ENCODE measurements around the gene ENTPD1.
"Not testable (repeated sequence)": the region's sequence is repeated elsewhere in the genome, so short reads cannot be mapped to it uniquely, and the experiment has no call there.

Gene ENTPD1

DNA sequence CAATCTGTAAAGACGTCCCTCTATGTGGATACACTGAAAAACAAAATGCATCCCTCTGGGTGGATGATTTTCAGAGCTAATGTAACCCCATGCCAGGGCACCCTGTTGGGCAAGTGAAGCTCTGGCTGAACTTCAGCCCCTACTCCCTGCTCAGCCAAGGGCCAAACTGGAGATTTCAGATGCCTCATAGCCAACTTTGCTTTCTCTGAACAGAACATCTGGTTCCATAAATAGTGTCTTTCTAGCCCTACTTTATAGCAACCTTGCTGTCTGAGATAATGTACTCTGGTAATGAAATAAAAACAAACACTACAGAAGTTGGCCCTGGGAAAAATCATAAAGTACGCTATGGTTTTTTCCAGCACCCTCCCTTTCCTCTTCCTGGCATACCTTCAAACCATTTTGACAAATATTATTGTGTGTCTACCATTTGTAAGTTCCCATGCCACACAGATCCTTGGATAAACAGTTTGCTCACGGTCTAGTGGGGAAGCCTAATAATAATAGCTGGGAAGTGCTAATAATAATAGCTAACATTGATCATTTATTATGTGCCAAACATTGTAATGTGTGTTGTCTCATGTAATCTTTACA is 3.4 kb downstream of the ENTPD1 start:
- DNase-seq, result no peak

DNA sequence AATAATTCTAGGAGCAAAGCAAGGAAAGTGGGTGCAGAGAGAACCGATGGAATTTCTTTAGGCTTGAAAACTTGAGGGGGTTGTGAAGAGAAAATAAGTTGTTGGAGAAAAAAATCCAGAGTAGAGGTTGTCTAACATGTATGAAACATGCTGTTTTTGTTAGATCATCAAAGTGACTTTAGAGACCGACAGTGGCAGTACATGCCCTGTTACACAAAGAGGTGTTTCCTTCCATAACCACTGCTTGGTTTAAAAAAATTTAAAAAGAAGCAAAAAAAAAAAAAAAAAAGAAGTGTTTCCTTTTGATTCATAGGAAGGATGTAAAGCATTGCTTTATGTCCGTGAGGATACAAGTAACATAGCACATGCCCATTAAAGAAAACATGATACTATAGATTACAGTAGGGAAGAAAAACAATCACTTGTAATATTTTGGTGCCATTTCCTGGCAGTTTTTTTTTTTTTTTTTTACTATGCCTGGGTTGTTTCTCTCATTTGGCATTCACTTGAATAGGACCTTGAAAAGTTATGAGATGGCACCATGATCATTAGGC is 6.1 kb downstream of the ENTPD1 start:
- no peak for DNase-seq

DNA sequence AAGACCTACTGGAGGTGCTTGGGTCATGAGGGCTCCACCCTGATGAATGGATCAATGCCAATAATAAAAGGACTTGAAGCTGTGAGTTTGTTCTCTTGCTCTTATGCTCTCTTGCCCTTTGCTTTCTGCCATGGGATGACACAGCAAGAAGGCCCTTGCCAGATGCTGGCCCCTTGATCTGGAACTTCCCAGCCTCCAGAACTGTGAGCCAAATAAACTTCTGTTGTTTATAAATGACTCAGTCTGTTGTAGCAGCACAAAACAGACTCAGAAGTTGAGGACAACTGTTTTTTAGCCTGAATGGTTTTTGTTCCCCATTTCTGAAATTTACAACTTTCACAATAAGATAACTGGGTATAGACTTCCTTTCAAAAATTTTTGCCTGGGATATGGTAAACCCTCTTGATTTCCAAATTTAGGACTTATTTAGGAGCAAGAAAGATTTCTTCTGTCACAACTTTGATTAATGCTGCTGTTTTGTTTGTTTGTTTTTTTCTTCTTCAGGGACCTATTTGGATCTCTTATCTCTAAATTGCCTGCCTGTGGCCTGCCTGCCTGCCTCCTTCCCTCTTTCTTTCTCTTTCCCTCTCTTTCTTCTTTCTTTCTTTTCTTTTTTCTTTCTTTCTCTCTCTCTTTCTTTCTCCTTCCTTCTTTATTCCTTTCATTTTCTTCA is 12.1 kb downstream of the ENTPD1 start:
- no peak for DNase-seq

DNA sequence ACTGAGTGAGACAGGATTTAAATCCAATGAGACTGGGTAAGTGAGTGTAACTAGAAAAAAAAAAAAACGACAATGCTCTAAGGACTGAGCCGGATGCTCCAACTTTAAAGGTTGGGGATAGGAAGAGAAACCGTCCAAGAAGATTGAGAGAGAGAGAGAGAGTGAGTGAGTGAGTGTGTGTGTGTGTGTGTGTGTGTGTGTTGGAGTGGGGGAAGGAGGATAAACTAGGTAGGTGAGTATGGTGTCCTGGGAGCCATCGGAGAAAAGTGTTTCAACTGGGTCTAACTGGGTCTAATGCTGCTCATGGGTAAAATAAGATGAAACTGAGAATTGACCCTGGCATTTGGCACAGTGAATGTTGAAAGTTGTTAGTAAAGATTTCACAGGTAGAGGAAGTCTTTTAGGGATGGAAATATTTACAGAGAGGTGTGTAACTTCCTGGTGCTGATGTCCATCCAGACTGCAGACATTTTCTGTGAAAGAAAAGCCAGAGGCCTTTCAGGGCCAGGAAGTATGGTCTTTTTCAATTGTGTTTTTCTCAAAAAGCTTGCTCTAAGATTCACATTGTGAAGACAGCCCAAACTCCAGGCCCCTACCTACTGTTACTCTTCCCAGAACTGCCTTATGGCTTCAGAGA is 14.2 kb downstream of the ENTPD1 start:
- no peak for DNase-seq

DNA sequence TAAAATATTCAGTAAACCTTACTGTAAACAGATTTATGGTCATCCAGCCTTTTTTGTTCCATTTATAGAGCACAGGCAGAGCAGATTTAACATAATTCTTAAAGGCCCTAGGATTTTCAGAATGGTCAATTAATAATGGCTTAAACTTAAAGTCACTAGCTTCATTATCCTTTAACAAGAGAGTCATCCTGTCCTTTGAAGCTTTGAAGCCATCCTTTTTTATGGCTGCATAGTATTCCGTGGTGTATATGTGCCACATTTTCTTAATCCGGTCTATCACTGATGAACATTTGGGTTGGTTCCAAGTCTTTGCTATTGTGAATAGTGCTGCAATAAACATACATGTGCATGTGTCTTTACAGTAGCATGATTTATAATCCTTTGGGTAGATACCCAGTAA is 17.5 kb downstream of the ENTPD1 start:
- DNase-seq, result not testable (repeated sequence)

DNA sequence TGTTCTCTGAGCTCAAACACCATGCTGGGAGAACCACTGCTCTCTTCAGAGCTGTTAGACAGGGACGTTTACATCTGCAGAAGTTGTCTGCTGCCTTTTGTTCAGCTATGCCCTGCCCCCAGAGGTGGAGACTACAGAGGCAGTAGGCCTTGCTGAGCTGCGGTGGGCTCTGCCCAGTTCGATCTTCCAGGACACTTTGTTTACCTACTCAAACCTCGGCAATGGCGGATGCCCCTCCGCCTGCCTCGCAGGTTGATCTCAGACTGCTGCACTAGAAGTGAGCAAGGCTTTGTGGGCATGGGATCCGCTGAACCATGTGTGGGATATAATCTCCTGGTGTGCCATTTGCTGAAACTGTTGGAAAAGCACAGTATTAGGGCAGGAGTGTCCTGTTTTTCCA is 21.7 kb downstream of the ENTPD1 start:
- not testable (repeated sequence) for DNase-seq

DNA sequence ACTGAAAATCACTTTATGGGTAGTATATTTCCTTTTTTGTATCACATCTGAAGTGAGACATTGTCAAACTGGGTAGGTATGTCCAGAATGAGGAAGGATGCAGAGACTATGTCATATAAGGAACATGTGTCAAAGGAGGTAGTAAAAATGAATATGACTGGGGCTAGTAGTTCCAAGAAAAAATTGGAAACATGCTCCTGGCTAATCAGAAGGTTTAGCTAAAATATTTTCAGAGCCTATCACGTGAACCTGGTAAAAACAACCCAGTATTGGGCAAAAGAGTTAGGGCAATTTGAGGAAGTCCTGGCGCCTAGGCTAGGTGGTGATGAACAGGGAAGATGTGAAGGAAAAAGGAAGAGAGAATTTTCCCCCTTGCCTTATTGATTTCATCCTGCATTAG is 26.4 kb downstream of the ENTPD1 start:
- no peak for DNase-seq

DNA sequence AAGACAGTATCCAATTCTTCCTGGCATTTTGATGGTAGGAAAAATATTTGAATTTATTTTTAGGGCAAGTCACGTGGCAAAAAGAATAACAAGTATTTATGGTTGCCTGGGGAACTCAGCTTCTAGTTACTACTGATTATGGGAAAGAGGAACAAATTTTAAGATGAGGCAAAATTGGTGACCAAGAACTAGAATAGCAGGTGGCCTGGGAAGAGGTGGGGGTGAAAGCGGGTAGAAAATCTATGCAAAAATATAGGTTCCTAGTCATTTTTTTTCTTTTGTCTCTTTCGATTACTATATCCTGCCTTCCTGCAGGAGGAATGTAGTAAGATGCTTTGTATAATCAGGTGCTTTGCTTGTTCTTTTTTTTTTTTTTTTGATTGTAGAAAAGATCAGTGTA is 27.8 kb downstream of the ENTPD1 start:
- DNase-seq, result no peak

DNA sequence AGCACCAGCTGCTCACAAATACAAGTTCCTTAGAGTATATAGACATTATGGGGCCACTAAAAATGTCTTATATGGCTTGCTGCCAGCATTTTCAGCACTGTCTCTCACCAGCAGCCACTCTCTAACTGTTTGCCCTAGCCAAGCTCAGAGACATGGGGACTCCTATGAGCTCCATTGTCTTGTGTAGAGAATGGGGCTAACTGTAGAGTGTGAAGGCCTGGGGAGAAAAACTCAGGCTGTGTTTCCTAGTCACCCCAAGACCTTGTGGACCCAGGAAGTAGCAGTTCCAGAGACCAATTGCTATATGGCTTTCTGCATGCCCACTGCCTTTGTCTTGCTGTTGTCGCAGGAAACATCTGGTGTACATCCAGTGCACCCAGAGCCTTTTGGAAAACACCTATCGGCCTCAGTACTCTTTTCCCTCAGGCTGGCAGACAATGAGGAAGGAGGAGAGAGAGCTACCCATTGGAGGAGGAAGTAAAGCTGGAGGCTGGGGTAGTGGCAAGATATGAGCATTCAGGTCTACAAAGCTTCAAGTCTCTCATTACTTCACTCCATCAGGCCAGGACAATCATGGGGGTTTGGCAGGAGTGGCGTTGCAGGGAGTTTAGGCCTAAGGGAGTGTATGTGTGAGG is 28.4 kb downstream of the ENTPD1 start:
- DNase-seq, result no peak

DNA sequence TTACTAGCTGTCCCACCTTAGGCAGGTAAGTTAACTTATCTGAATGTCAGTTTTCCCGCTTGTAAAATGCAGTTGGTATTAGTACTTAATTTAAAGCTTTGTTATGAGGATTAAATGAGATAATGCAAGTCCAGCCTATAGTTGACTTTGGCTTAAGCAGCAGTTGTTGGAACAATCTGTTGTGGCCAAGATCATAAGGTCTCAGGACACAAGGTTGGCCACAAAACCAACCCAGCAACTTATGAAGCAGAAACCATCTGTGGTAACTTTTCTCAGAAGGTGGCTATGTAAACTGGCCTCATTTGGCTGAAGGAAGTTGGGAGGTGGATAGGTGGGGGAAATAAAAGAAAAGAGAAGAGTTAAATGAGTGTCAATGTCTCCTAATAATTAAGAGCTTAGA is 29.4 kb downstream of the ENTPD1 start:
- DNase-seq, result no peak

DNA sequence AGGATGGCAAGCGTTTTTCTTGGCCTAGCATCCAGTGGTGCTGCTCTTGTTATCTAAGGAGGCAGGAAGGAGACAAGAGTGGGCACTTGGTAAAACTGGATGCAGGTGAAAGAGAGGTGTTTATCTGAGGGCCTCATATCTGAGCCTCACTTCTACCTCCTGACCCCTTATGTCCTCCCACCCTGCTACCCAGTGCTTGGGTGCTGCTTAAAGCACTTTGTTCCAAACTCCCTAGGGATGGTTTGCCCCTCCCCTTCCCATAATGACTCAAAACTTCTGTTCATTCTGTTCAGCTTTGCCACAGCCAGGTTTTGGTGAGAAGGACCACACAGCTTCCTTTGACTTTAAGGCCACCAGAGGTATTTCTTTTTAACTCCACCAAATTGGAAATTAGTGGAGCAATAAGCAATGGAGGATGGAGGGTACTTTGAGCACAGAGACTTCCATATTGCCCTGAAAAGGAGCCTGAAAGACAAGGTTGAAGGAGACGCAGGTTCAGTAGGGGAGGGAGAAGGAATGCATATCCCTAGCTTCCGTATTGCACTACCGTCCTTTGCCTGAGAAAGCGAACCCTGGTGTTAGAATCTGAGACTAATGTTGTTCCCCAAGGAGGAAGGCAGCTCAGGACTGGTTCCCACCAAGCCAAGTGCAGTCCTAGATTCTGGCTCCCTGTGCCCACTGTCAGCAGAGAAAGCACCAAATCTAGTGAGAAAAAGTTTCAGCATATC is 30.1 kb downstream of the ENTPD1 start:
- DNase-seq, result no peak

DNA sequence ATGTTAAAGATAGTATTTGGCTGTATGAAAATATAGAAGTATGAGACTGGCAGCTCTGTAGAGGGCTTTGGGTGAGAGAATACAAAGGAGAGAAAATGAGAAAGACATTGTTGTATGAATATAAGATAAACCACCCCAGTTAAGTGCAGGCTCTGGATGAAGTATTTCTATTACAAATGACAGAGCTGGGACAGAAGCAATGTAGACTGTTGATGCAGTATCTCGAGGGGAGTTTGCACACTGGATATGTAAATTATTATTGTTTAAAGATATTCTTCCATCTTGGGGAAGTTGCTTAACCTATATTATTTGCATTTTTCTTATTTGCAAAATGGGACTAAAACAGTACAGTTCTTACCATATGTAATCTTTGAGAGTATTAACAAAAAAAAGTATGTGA is 31.5 kb downstream of the ENTPD1 start:
- DNase-seq, result no peak

DNA sequence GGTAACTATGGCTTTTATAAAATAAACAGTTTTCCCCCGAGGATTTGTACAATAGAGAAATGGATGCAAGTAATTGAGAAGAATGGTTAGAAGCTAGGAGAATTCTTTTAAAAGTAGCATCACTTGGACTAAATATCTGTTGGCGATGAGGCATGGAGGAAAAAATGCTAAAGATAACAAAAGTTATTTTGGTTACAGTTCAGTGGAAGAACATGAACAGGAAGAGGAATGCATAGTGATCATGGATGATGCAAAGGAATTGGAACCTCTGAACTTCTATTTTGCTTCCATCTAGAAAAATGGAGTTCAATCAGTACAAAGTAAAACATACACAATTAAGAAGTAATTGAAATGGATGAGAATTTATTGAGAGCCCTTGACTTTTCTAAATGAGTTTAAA is 32.9 kb downstream of the ENTPD1 start:
- DNase-seq, result no peak

DNA sequence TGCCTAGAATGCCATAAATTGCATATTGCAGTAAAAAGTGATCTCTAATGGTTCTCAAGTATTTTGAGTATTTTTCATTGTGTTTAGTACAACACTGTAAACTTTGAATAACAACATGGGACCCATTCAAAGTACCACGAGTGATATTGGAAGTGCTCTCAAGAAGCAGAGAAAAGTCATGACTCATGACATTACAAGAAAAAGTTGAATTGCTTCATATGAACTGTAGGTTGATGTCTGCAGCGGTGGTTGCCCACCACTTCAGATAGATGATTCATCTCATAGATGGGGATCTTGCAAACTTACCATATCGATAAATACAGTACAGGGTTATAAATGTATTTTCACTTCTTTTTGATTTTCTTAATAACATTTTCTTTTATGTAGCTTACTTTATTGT is 33.9 kb downstream of the ENTPD1 start:
- no peak for DNase-seq

DNA sequence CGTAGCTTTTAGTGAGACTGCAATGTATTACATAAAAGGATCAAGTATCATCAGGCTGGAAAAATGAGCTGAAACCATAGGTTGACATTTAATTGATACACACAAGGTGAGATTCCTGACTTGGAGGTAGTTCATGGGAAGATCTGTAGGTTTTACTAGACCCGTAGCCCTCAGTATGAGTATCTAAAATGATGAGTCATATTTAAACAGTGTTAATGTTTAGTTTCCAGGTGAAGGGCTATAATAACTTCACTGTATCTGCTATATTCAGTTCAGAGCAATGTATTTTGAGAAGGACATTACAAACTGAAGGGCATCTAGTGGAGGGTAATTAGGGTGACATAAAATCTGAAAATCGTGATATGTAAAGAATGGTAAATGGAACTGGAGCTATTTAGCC is 35.0 kb downstream of the ENTPD1 start:
- no peak for DNase-seq

DNA sequence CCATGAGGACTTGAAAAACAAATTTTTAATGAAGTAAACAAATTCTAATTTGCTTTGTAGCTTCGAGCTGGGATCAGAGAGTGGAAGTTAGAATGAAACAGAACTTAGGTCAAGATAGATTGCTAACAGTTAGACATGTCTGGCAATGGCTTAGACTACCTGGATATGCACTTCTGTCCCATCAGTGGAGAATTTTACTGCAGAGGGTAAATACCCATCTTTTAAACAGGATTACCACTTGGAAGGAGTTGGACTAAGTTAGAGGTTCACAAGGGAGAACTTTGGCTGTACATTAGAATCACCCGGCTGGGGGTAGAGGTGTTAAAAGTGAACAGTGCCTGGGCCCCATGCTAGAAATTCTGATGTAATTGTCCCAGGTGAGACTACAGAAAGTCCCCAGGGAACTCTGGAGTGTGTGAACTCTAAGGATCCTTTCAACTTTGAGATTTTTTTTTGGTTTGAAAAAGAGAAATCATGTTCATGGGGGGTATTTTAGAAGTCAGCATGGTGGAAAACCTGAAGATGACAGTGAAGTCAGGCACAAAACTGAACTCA is 35.5 kb downstream of the ENTPD1 start:
- no peak for DNase-seq

DNA sequence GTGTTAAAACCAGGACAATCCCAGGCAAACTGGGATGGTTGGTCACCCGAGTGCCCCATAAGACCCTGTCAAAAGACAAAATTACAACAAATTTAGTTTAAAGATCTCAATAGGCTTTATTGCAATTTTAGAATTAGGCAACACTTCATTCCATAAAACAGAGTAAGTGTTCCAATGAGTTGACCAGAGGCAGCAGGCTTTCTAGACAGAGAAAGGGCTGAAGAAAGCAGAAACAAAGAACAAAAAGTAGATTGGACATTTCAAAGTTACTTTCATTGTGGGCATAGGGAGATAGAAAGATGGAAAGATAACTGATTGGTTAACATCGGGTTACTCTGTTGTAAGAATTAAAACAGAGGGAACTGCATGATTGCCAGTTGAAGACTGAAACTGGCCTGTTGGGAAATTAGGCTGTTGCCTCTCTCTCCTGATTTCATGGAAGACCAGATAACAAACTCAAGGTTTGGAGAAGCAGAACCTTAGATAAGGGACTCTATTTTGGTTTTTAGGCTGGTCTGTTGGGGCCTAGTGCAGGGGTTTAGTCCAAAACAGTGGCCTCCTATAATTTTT is 36.3 kb downstream of the ENTPD1 start:
- DNase-seq, result no peak

DNA sequence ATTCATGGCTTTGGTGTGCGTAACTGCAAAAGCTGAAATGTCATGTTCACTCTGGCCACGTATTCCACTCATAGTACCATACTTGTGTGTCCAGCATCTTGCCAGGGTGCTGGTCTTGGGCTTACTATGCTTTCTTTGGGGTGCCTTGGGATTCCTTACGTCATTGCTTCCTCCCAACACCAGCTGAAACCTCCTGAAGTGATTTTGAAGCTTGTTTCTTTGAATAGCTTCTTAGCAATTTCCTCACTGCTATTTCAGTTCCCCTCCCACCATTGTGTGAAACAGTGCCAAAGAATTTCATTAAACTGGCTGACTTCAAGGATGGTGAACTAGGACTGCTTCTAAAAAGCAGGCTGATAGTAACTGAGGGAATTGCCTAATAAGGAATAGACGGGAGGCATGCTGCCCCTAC is 36.9 kb downstream of the ENTPD1 start:
- peak; percentile 15 for DNase-seq

DNA sequence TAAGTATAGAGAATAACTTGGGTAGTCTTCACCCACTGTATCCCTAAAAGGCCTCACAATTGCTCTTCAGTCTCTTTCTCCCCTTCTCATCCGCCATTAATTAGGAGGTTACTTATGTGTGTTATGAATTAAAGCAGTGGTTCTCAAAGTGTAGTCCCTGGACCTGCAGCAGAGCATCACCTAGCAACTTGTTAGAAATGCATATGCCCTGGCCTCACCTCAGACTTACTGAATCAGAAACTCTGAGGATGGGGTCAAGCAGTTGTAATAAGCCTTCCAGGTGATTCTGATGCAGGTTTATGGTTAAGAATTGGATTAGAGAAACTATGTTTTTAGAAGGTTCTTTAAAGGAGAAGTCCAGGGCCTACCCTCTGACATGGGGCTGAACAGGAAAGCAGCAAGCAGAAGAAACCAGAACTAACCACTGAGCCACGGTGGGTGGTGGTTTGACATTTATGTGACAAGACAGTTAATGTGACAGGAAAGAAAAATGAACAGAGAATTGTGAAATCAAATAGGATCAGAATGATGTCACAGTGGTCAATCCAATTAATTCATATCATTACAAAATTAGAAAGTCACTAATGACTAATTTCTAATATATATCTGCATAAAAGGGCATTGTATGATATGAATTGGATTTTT is 37.6 kb downstream of the ENTPD1 start:
- no peak for DNase-seq

DNA sequence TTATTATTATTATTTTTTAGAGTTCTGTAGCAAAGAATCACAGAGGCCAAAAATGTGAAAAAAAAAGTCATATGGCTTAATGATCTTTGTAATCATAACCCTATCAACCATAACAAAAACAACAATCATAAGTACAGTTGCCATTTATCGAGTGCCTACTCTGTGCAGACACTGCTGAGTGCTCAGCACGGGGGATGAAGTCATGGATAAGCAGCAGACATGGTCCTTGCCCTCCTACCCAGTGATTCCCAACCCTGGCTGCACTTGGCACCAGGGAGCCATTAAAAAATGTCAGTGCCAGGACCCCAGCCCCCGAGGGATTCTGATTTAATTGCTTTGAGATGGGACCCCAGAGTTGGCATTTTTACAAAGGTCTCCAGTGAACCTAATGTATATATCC is 38.2 kb downstream of the ENTPD1 start:
- DNase-seq, result no peak

DNA sequence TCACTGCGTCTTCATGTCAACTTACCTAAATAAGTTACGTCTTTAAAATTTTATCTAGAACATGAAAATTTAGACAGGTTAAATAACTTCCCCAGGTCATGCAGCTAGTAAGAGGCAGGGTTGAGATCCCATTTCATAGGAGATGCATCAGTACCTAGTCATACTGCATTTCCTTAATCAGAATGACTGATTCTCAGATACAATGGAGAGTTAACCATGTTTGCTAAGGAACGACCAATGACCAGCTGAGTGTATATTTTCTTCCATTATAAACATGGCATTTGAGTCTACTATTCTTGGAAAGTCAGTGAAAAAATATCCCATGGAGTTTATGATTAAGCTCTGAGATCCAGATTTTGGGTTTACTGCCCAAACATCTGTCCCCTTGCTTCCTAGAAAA is 39.6 kb downstream of the ENTPD1 start:
- DNase-seq, result no peak

DNA sequence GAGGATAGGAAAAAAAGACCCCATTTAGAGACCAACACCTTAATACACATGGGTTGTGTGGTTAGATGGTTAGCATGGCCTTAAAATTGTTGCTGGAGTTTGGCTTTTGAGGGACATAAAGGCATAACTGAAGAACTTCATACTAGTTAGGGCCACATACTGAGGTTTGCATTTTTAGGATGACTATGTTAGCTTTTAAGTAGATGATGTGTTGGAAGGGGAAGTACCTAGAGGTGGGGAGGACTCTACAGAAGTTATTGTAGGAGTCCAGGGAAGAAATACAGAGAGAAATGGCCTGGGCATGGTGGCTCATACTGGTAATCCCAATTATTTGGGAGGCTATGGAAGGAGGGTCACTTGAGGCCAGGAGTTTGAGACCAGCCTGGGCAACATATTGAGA is 40.5 kb downstream of the ENTPD1 start:
- no peak for DNase-seq
